GM19455 (cell line): Measurements from ENCODE around the gene PAK1.
"Not testable (repeated sequence)": the region's sequence is repeated elsewhere in the genome, so short reads cannot be mapped to it uniquely, and the experiment has no call there.

Experiments used
- ATAC-seq: cut with Tn5 transposase; IDR thresholded peaks from one replicate; pipeline ENCODE4 v1.9.1; 2021; ENCODE audit not compliant: unreplicated experiment

The PAK1 gene

DNA sequence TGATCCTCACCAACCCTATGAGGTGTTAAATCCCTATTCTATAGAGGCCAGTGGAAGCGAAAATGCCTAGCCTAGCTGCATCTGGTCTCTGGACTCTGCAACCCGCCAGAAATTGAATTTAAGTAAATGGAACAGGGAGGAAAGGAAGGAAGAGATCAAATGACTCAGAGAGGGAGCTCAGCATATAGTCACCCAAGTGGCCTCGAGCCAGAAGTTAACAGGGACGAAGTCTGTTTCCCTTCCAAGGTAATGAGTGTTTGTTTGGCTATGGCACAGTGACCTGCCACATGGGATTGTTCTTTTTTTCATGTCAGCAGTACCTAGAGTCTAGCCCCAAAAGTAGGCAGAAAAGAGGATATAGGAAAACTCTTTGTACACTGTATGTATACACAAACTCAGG is 66.3 kb downstream of the PAK1 start:
- no peak for ATAC-seq

DNA sequence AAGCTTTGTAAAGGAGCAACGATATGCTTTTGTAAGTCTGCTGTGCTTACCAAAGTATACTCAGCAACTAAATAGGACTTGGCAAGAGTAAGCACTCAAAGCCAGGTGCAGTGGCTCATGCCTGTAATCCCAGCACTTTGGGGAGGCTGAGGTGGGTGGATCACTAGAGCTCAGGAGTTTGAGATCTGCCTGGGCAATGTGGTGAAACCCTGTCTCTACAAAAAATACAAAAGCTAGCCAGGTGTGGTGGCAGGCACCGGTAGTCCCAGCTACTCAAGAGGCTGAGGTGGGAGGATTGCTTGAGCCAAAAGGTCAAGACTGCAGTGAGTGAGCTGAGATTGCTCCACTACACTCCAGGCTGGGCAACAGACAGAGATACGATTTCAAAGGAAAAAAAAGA is 67.5 kb downstream of the PAK1 start:
- no peak for ATAC-seq

DNA sequence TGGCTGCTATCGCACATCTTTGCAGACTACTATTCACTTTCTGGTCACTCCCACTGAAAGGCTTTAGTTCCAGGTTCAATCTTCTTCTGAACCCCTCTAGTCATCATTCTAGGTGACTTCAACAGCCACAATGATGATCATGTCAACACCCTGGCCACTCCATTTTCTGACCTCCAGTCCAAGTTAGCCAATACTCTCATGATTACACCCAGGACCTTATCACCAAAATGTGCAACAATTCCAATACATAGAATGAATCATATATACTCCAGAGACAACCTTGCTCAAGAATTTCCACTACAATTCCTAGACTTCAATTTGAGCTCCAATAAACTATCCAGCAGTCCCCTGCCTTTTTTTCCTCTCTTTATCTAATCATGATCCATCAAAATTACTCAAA is 70.7 kb downstream of the PAK1 start:
- ATAC-seq = no peak

DNA sequence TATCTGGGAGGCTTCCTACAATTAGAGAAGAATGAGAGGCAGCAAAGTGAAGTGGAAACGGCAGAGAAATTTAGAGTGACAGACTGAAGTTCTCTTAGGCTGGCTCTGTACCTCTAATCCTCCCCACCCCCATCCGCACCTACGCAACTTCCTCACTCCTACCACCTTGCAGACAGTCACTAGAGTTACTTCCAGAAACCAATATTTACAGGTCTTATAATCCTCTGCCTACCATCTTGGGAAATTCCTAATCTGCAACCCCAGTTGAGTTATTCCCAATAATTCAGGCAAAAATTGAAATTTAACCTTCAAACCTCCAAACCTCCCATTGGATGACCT is 71.7 kb downstream of the PAK1 start:
- ATAC-seq = no peak

DNA sequence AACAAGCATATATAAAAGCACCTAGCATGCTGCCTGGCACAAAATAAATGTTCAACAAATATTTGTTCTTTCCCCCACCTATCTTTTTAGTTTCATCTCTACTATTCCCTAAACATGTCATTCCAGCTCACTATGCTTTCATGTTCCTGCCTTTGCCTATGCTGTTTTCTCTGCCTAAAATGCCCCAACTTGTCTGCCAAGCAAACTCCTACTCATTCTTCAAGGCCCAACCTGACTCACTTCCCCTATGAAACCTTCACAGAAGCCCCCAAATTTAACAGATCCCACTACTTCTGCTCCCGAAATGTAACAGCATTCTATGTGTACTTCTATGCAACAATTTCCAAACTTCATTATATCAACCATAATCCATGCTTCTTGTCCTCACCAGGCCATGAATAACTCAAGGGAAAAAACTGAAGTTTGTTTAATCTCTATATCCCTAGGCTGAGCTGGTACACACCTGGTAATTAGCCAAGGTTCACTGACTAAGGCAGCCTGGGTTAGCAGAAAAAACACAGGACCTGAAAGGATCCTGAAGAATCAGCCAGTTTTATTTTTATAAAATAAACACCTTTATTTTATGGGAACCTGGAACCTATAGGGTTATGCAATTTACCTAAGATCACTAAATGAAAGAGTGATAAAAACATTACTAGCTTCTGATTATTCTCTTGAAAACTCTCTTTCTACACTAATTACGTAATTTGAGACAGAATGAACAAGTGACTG is 72.2 kb downstream of the PAK1 start:
- no peak for ATAC-seq

- no peak for ATAC-seq
These were observed 73.0 kb downstream of the PAK1 start for GRCh38 chr11:77400775-77401449.

DNA sequence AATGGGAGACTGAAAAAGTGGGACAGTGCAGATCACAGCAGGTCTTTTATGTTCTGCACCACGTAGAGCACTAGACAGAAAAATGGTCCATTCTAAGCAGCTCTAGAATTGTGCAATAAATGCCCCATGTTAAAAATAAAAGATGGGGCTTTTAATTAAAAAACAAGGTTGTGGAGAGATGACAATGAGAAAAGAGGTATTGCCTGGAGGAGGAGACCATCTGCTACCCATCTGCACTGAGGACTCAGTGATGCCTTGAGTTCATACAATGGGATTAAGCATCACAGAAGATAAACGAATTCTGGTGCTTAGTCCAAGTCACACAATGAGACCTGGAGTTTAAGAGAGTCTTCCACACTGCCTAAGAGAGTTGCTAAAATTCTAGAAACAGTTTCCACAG is 73.6 kb downstream of the PAK1 start:
- no peak for ATAC-seq

GRCh38 chr11:77397631-77398030 is 76.3 kb downstream of the PAK1 start:
- ATAC-seq = no peak

GRCh38 chr11:77396911-77397310 is 77.0 kb downstream of the PAK1 start:
- ATAC-seq = no peak

DNA sequence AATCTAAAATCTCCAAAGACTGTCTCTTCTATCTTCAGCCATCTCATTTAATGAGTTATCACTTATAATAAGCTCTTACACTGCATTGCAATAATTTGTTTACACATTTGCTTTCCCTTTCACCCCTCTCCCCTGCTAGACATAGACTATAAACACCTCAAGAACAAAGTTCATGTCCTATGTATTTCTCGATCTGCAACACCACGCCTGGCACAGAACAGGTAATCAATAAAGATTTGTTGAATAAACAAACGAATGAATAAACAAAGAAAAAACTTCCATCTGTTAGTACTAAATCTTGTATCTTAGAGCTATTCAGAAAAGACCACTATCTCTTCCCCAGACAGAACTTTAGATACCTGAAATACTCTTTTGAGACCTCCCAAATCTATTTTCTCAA is 77.6 kb downstream of the PAK1 start:
- ATAC-seq = no peak

DNA sequence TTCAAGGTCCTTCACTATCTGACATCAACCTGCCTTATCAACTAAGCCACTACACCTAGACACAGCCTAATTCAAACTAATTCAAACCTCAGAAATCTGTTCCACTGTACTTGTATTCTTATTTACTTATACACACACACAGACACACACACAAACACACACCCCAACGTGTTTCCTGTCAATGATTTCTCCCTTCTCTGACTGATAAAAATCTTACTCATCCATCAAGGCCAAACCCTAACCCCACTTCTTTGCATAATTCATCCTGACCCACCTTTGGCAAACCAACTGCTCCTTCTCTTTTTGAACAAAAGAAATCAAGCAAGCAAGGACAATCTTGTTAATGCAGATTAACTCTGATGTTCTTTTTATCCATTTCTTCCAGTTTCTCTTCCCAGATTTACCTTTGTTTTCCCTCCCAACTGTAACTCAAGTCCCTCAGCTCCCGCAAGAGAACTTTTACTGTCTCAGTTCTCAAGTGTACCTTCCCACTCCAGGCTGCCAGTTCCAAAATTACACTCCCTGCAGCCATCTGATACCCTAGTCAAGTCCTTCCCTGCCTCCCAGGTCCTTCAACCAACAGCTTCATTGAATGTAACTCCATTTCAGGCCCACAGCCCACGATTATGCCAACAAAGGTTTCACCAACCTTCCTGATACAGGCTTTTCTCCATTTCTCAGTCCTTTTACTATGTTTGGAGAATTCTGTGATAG is 78.3 kb downstream of the PAK1 start:
- no peak for ATAC-seq

DNA sequence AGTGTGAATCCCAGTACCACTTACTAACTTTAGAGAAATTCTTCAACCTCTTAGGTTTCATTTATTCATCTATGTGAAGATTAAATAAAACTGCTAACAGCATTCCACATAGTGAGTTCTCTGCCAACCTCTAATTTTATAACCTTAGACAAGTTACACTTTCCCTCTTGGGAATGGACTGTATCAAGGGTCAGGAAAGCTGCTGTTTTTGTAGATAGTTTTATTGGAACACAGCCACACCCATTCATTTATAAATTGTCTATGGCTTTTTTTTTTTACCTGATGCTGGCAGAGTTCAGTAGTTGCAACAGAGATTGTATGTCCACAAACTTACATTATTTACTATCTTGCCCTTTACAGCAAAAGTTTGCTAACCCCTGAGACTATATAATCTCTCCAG is 81.1 kb downstream of the PAK1 start:
- ATAC-seq = no peak

DNA sequence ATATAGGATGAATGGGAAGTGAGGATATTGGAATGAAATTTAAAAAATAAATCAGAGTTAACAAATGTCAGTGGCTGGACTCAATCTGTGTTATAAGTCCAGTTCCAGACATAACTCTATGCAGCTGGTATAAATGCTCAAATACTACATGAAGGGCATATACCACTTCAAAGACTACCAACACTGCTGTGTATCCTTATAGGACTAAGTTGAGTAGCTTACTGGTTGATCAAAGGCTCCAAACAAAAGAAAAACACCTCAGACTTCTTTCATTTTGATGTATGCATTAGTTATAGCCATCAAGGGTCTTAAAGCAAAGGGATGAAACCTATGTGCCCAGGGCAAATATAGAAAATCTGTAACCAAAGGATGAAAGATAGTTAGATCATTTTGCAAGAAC is 86.2 kb downstream of the PAK1 start:
- no peak for ATAC-seq

GRCh38 chr11:77386178-77386577 is 87.7 kb downstream of the PAK1 start:
- ATAC-seq = no peak

GRCh38 chr11:77385255-77385771 is 88.6 kb downstream of the PAK1 start:
- ATAC-seq = not testable (repeated sequence)

- ATAC-seq = no peak
These were observed 89.3 kb downstream of the PAK1 start for GRCh38 chr11:77384571-77384970.

GRCh38 chr11:77383349-77383748 is 90.5 kb downstream of the PAK1 start:
- ATAC-seq = not testable (repeated sequence)

DNA sequence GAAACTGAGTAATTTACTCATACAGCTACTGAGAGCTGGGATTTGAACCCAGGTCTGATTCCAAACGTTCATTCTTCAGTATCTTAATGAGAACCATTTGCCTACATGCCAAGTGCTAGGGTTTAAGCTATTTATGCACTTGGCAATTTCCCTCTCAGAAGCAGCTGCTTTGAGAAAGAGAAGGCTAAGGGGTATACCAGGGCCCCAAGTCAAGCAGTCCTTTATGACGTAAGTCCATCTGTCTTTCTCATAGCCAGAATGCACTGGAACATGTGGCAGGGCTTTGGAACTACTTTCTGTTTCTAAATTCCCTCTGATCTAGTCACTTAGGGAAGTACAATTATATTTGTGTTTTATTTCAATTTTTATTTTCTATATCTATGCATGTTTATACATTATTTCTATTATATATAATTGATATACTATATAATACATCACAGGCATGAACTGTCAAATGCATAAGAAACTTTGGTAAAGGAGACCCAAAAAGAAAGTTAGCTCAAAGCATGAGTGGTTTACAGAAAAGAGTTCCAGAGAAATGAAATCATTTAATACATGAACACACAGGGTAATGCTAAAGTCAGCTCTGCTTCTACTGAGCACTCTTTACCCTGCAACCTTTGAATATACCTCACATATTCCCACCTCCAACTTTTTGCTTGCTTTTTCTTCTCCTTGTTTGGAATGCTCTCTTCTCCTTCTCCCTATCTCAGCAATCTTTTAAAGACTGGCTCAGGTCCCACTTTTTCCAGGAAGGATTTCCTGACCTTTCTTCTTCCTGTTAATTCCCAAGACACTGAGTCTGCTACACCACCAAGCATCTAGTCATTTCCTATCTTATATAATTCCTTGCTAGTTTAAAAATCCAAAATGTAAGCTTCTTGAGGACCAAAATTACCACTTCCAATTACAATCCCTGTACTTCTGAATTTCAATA is 91.9 kb downstream of the PAK1 start:
- no peak for ATAC-seq

DNA sequence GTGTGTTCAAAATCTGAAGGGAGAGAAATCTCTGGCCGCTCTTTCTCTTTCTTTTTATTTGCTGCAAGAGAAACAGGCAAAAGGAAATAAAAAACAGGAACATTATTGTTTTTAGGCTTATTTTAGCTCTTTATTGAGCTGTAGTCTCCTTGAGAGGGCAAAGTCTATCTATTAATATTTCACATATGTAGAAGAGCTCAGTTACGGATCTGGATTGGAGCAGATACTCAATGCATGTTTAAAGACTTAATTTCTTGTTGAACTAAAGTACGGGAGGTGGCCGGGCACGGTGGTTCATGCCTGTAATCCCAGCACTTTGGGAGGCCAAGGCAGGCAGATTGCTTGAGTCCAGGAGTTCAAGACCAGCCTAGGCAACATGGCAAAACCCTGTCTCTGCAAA is 94.0 kb downstream of the PAK1 start:
- ATAC-seq = no peak

DNA sequence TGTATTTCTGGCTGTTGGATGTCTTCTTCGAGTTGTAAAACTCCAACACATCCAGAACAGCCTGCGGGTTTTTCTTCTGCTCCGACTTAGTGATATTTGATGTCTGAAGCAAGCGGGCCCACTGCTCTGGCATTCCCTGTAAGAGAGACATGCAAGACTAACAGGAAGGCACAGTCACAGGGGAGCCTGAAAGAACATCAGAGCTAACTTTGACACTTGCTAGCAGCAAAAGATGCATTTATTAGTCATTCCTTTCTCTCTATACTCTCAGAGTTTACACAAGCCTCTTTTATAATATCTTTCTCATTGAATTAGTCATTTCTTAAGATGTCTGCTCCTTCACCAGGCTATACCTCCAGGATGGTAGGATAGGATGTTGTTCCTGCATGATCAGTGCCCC is 94.6 kb downstream of the PAK1 start:
- no peak for ATAC-seq

GRCh38 chr11:77377734-77378133 is 96.2 kb downstream of the PAK1 start:
- ATAC-seq = no peak
